Small intestine (tissue), 7 donors: ENCODE data around the gene LAIR2. TPM values are rescaled to one million over a fixed set of nuclear protein-coding genes. Genes with fewer than 3 reads are reported as not detected.

Experiments used
- DNase-seq, 2 donors: peaks; one replicate each; pipeline versions ENCODE4 v3.0.0 to v3.0.0-alpha.2; 2013
- FAIRE-seq: peaks from 2 replicates; lab custom pipeline; 2012; peaks lifted over from hg19 to GRCh38; lab: Jason Lieb, UNC
- H3K27ac ChIP-seq, 3 donors: one replicate each; pipeline ENCODE4 v1.5.1; 2013; ENCODE audit warnings: low read length in 2 of 3, mild to moderate bottlenecking in 2 of 3, control low read depth in 1 of 3, inconsistent platforms in 1 of 3, low read depth in 1 of 3, moderate library complexity in 1 of 3
- H3K27me3 ChIP-seq, 3 donors: one replicate each; pipeline ENCODE4 v1.6.1; 2013; ENCODE audit warnings: low read length in 3 of 3, inconsistent platforms in 1 of 3; ENCODE audit not compliant: control insufficient read depth in 3 of 3, insufficient read depth in 3 of 3
- H3K36me3 ChIP-seq, 3 donors: one replicate each; pipeline ENCODE4 v1.6.1; 2013; ENCODE audit warnings: low read length in 3 of 3, inconsistent platforms in 1 of 3, low read depth in 1 of 3, mild to moderate bottlenecking in 1 of 3, moderate library complexity in 1 of 3; ENCODE audit not compliant: control insufficient read depth in 3 of 3, insufficient read depth in 2 of 3
- H3K4me1 ChIP-seq, 3 donors: one replicate each; pipeline ENCODE4 v1.6.1; 2013; ENCODE audit warnings: low read length in 2 of 3, inconsistent platforms in 1 of 3, low read depth in 1 of 3, mild to moderate bottlenecking in 1 of 3, moderate library complexity in 1 of 3; ENCODE audit not compliant: control insufficient read depth in 3 of 3, insufficient read depth in 2 of 3
- H3K4me3 ChIP-seq, 3 donors: one replicate each; pipeline ENCODE4 v1.5.1; 2013; ENCODE audit warnings: low read length in 3 of 3, control low read depth in 1 of 3, inconsistent platforms in 1 of 3, low read depth in 1 of 3, mild to moderate bottlenecking in 1 of 3, moderate library complexity in 1 of 3
- H3K9me3 ChIP-seq, 2 donors: one replicate each; pipeline ENCODE4 v1.6.1; 2013; ENCODE audit warnings: low read depth in 1 of 2, low read length in 1 of 2; ENCODE audit not compliant: control insufficient read depth in 2 of 2, insufficient read depth in 1 of 2
- WGBS, 3 donors: extraction: QIAGEN DNeasy Blood & Tissue Kit; methylation state at CpG; one replicate each; pipeline ENCODE4 v1.1.7; 2013; 5-methylcytosine and 5-hydroxymethylcytosine counted together
- polyA plus RNA-seq, 4 donors: library from polyadenylated mRNA; stranded (reverse) in 3 of 4; unstranded in 1 of 4; fragments of 200-250 nt in 3 of 4; fragments of 120-200 nt in 1 of 4; gene quantifications; one replicate each; pipeline versions ENCODE4 v1.2.1 to v1.2.3, GENCODE V29; 2013
- donor health status: healthy with polysubstance abuse.
- donor health status: control.
- donor health status: control.
- donor health status: Bipolar disorder and iron deficiency.
- donor health status: healthy.

Gene LAIR2
- polyA plus RNA-seq, 4 donors = 0.09 to 0.33 TPM; not detected in 2

DNA sequence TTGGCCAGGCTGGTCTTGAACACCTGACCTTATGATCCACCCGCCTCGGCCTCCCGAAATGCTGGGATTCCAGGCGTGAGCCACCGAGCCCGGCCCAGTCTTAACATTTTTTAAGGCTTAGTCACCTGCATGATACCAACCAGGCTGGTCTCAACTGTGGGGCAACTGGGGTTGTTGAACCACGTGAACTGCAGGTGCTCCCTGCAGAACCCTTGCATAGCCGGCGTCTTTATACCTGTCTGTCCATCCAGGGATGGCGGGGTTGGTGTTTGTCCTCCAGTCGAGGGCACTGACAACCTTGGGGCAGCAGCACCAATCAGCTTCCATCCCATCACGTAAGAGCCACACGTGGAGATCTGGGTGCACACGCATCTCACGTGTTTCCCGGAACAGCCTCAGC is 46.2 kb downstream of the LAIR2 start:
- H3K27me3 ChIP-seq = no peaks in the 10 kb centered on the region
- H3K27ac ChIP-seq = no peak overlapping the region
- no peaks in the 10 kb centered on the region for H3K4me1 ChIP-seq
- H3K36me3 ChIP-seq = no peaks in the 10 kb centered on the region
- DNase-seq (no peak), FAIRE-seq (no peak)
- peaks cover 0 to 3% of the 10 kb centered on the region in 2 donors for H3K9me3 ChIP-seq
- no peak overlapping the region for H3K4me3 ChIP-seq
- WGBS, 3 donors = 81 to 86% (median 85%) methylated on average over 16 of the region's 16 CpGs

DNA sequence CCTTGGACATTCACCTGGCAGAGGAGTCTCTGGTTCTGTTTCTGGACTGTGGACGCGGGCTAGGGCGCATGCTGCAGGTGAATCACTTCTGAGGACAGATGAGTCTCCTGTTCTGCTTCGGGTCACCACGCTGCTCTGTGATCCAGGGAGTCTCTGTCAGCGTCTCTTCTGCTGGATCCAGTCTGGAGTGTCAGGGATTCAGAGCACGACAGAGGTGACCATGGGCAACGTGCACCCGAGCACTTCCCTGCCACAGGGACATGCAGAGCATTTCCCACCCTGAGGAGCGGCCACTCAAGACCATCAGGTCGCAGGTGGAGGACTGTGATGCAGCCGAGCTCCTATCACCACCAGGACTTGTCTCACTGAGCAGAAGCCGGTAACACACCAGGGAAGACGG is 46.6 kb downstream of the LAIR2 start:
- WGBS, 3 donors = 75 to 78% (median 77%) methylated on average over 14 of the region's 14 CpGs
- FAIRE-seq (no peak), DNase-seq (no peak)
- H3K4me1 ChIP-seq = no peaks in the 10 kb centered on the region
- no peaks in the 10 kb centered on the region for H3K27me3 ChIP-seq
- H3K36me3 ChIP-seq = no peaks in the 10 kb centered on the region
- H3K4me3 ChIP-seq = no peak overlapping the region
- H3K9me3 ChIP-seq = peaks cover 0 to 3% of the 10 kb centered on the region in 2 donors
- H3K27ac ChIP-seq = no peak overlapping the region

DNA sequence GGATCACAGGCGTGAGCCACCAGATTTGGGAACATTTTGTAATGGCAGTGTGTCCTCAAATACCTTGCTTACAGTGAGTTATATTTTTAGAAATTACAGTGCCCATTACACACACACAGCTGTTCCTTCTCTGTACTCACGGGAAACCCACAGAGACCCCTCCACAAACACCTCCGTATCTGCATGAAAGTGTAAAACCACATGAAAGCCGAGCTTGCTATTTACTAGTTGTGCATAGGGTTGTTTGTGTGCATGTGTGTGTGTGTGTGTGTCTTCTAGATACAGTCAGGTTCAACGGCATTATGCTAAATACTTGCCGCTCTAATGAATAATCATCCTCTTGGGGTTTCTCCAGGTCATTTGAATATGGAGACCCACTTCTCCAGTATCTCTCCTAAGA is 48.7 kb downstream of the LAIR2 start:
- DNase-seq (no peak), FAIRE-seq (no peak)
- no peak overlapping the region for H3K4me3 ChIP-seq
- no peaks in the 10 kb centered on the region for H3K27me3 ChIP-seq
- peaks cover 0 to 3% of the 10 kb centered on the region in 2 donors for H3K9me3 ChIP-seq
- 64 to 78% (median 70%) methylated on average over 6 of the region's 6 CpGs for WGBS, 3 donors
- H3K4me1 ChIP-seq = no peaks in the 10 kb centered on the region
- no peaks in the 10 kb centered on the region for H3K36me3 ChIP-seq
- H3K27ac ChIP-seq = no peak overlapping the region

DNA sequence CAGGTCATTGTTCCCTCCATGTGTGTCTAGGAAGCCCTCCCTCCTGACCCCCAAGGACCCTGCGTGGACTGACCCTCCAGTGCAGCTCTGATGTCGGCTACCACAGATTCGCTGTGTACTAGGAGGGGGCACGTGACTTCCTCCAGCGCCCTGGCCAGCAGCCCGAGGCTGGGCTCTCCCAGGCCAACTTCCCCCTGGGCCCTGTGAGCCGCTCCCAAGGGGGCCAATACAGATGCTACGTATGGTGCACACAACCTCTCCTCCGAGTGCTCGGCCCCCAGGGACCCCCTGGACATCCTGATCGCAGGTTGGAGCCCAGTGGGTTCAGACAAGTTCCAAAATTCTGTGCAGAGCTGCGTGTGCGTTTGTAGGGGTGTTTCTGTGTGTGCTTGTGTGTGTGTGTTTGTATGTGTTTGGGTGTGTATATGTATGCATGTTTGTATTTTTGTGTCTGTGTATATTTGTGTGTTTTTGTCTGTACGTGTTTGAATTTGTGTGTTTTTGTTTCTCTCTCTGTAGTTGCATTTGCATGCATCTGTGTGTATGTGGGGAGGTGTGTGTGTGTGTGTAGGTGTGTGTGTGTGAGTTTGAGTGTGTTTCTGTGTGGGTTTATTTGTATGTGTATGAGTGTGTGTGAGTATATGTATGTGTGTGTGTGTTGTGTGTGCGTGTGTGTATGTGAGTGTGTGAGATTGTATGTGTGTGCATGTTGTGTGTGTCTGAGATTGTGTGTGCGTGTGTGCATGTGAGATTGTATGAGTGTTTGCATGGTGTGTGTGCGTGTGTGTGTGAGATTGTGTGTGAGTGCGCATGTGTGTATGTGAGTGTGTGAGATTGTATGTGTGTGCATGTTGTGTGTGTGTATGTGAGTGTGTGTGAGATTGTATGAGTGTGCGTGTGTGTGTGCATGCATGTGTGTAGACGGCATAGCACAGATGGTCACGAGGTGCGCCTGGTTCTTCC is 49.6 kb downstream of the LAIR2 start:
- Histone ChIP-seq H3K4me3 (no peak overlapping the region), H3K4me1 (no peaks in the 10 kb centered on the region), H3K27ac (no peak overlapping the region), H3K27me3 (no peaks in the 10 kb centered on the region), H3K36me3 (no peaks in the 10 kb centered on the region), H3K9me3 (peaks cover 0 to 3% of the 10 kb centered on the region in 2 donors)
- WGBS, 3 donors = 79 to 86% (median 79%) methylated on average over 22 of the region's 22 CpGs
- FAIRE-seq (no peak), DNase-seq (no peak)

DNA sequence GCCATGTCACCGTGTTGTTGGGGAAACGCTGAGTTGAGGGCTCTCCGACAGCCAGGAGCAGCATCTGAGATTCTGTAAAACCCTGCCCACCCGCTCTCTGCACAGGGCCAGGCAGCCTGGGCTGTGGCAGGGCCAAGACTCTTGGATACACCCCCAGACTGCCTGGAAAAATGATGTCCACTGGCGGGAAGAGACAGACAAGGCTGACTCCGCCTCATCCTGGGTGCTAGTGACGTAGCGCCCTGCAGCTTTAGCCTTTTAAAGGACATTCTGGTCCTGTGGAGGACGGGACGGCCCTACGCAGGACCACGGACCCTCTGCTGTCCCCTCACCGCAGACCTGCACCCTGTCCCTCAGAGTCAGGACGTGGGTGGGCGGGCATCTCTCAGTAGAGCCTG is 50.3 kb downstream of the LAIR2 start:
- peaks cover 0 to 3% of the 10 kb centered on the region in 2 donors for H3K9me3 ChIP-seq
- WGBS, 3 donors = 84 to 90% (median 89%) methylated on average over 15 of the region's 15 CpGs
- no peak for FAIRE-seq

DNA sequence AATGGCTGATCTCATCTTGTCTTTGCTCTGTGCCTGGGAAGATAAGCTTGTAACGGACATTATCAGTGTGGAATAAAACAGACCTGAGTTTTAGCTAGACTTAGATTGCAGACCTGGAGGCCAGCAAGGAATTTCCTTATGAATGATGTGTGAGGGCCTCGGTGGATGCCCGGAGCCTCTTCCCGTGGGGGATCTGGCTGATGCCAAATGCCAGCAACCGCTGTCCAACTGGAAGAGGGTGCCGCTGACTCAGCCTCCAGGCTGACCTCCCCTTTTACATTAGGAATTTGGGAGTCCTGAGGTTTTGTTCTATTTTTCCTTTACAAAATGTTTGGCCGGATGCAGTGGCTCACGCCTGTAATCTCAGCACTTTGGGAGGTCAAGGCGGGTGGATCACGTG is 51.4 kb downstream of the LAIR2 start:
- Histone ChIP-seq H3K27ac (no peak overlapping the region), H3K36me3 (no peaks in the 10 kb centered on the region), H3K4me3 (no peak overlapping the region), H3K27me3 (no peaks in the 10 kb centered on the region), H3K4me1 (no peaks in the 10 kb centered on the region), H3K9me3 (peaks cover 0 to 3% of the 10 kb centered on the region in 2 donors)
- FAIRE-seq = no peak
- 62 to 79% (median 76%) methylated on average over 10 of the region's 10 CpGs for WGBS, 3 donors
- DNase-seq = no peak

More for the DNA sequence above, 50.3 kb downstream of the LAIR2 start:
- Histone ChIP-seq H3K27ac (no peak overlapping the region), H3K36me3 (no peaks in the 10 kb centered on the region), H3K27me3 (no peaks in the 10 kb centered on the region), H3K4me1 (no peaks in the 10 kb centered on the region), H3K4me3 (no peak overlapping the region)
- no peak for DNase-seq

DNA sequence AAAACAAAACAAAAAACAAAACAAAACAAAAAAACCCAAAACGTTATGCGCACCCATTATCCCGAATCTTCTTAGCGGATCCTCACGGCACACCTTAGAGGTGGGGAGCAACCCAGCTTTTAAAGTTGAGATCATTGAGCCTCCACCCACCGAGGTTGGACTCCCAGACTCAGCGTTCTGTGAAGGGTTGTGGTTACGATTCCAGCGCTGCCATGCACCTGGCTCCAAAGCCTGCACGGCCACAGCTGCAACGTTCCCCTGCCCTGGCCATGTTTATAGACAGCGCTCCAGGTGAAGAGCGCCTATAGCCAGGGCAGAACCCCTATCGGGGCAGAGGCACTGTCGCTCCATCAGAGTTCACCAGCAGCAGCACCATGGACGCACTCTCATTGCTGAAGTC is 52.3 kb downstream of the LAIR2 start:
- WGBS, 3 donors = 81 to 87% (median 83%) methylated on average over 16 of the region's 16 CpGs
- H3K4me1 ChIP-seq = no peaks in the 10 kb centered on the region
- DNase-seq (no peak), FAIRE-seq (no peak)
- H3K4me3 ChIP-seq = no peak overlapping the region
- no peaks in the 10 kb centered on the region for H3K36me3 ChIP-seq
- no peaks in the 10 kb centered on the region for H3K27me3 ChIP-seq
- H3K27ac ChIP-seq = no peak overlapping the region
- H3K9me3 ChIP-seq = peaks cover 0 to 3% of the 10 kb centered on the region in 2 donors

DNA sequence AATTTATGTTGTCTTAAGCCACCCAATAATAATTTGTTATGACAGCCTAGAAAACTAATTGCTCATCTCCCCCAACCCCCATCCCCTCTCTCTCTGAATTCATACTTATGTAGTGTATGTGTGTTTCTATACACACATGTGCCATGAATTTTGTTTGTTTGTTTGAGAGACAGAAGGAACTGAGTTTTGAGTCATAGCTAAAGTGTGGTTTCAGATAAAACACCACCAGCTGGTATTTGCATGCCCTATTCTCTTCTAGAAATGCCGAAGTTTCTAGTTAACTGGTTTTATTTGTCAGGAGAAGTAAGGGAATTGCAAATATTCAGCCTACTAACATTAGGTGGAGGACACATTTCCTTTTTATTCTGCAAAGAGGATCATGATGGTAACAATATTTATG is 53.6 kb downstream of the LAIR2 start:
- Histone ChIP-seq H3K4me1 (no peaks in the 10 kb centered on the region), H3K27me3 (no peaks in the 10 kb centered on the region), H3K36me3 (no peaks in the 10 kb centered on the region), H3K9me3 (peaks cover 0 to 3% of the 10 kb centered on the region in 2 donors), H3K27ac (no peak overlapping the region), H3K4me3 (no peak overlapping the region)
- DNase-seq (no peak), FAIRE-seq (no peak)
- 57 to 80% (median 78%) methylated on average over 1 of the region's 1 CpG for WGBS, 3 donors
